Measurements from ENCODE around the gene MMP24.

DNA sequence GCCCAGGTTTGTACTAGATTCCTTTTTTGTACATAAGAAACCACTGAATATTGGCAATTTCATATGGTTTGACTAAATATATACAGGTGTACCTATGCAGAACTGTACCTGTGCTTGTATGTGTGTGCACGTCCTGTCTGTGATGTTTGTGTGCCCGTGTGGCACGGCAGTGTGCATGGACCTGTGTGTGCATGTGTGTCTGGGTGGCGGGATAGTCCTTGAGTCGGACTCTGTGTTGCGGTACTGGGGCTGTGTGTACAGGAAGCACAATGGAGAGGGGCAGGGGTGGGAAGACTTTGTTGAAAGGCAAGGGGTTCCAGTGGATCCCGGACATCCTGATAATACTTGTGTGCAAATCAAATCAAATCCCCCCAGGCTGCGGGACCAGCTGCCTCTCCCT lies 69.2 kb downstream of the MMP24 start:
- TF ChIP-seq, protein P1, sequence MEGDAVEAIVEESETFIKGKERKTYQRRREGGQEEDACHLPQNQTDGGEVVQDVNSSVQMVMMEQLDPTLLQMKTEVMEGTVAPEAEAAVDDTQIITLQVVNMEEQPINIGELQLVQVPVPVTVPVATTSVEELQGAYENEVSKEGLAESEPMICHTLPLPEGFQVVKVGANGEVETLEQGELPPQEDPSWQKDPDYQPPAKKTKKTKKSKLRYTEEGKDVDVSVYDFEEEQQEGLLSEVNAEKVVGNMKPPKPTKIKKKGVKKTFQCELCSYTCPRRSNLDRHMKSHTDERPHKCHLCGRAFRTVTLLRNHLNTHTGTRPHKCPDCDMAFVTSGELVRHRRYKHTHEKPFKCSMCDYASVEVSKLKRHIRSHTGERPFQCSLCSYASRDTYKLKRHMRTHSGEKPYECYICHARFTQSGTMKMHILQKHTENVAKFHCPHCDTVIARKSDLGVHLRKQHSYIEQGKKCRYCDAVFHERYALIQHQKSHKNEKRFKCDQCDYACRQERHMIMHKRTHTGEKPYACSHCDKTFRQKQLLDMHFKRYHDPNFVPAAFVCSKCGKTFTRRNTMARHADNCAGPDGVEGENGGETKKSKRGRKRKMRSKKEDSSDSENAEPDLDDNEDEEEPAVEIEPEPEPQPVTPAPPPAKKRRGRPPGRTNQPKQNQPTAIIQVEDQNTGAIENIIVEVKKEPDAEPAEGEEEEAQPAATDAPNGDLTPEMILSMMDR (IDR thresholded peaks at IDR 0.05; ENCODE audit: insufficient read depth, low read depth, low read length): no peak
- TF ChIP-seq EZH2 (IDR thresholded peaks at IDR 0.05; ENCODE audit: insufficient read depth, low read length): no peak
